ENCODE measurements around the gene HMCES.

The HMCES gene

GRCh38 chr3:129305592-129306091 lies 27.0 kb downstream of the HMCES start:
- DNase-seq, result peak; percentile 93

- DNase-seq, result no peak
These were observed 30.0 kb downstream of the HMCES start for GRCh38 chr3:129308636-129309035.

GRCh38 chr3:129310111-129311011 lies 31.7 kb downstream of the HMCES start:
- no peak for DNase-seq

DNA sequence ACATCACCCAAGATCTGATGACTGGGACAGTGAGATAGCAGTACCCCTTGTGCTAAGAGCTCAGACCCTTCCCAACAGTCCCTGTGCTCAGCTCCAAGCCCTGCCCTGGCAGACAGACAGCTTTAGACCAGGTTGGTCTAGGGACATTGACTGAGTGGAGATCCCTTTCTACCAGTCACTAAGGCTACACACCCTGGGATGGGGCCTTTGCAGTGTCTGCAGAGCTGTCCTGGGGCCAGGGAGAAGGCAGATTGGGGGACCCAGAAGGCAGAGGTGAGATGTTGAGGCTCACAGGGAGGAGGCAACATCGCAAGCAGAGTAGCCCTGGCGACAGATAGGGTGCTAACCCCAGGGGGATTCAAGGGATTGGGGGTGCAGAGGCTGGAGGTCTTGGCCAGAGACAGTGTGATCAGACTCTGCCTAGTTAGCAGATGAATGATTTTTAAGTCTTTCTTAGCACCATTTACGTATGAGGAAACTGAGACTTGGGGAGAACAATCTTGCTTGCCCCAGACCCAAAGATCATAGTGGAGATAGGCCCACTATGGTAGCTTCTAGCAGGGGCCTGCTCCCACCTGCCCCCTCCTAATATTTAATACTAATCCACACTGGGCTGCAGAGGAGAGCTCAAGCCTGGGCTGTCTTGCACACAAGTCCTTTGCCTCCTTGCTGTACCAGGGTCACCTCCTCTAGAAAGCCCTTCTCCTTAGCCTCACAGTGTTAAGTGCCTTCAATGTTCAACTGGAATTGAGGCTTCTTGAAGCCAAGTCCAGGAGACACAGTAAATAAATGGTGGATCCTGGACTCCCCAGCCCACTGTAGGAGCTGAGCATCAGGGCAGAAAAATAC lies 32.6 kb downstream of the HMCES start:
- no peak for DNase-seq

DNA sequence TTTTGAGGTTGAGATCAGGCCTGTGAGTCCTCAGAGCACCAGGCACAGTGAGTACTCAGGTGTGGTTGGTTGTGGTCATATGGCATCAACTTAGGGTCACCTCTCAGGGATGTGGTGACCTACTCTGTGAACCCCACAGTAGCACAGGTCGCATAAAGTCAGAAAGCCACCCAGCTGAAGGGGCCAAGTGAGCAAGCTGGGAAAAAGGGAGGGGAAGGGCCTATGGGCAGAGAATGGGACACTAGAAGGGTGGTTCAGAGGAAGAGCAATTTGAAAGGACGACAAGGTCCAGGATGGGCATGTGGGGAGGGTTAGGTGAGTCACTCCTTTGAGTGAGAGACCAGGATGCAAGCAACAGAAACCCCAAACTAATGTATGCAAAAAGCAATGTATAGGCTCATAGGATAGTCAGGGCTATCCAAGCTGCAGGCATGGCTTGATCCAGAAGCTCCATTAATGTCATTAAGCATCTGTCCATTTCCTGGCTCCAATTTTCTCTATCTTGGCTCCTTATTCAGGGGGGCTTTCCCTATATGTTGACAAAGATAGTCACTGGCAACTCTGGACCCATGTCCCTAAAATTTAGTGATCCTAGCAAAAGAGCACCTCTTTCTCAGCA lies 33.5 kb downstream of the HMCES start:
- no peak for DNase-seq

- DNase-seq, result no peak
These were observed 34.2 kb downstream of the HMCES start for GRCh38 chr3:129312671-129313414.

DNA sequence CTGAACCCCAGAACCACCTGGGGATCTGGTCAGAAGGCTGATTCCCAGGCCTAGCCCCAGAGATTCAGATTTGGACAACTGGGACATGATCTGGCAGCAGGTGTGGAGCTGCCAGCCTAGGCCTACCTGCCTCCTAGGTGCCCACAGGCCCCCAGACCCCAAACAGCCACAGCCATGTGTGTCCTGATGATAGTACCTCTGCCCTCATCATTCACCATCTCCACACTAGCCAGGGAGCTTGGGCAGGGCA lies 34.7 kb downstream of the HMCES start:
- DNase-seq, result peak; percentile 34

DNA sequence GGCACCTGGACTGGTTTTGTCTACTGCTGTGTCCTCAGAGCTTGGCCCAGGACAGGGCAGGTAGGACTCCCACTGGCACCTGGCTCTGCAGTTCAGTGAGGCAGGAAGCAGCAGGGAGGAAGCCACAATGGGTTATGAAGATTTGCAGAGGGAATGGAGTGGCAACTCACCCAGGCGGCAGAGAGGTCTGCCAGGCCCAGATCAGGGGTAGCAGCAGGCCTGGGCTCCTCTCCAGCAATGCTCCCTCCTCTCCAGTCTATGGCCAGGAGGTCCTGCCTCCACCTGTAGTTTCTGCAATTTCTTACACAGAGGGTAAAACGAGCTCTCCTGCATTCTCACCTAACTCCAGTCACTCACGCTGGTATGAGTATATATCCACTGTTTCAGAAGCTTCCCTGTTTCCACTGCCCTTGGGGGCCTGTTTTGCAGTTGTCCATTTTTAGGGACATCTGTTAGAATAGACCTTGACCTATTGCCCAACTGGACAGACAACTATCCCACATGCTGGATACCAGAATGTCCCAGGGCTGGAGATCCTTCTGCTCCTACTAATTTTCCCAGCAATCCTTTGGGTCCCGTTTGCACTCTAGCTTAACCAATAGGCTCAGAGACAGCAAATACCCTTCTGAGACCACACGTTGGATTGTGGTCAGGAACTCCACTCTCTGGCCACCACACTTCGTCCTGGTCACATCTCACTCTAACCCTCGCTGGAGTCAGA lies 35.2 kb downstream of the HMCES start:
- DNase-seq, result peak; percentile 40

DNA sequence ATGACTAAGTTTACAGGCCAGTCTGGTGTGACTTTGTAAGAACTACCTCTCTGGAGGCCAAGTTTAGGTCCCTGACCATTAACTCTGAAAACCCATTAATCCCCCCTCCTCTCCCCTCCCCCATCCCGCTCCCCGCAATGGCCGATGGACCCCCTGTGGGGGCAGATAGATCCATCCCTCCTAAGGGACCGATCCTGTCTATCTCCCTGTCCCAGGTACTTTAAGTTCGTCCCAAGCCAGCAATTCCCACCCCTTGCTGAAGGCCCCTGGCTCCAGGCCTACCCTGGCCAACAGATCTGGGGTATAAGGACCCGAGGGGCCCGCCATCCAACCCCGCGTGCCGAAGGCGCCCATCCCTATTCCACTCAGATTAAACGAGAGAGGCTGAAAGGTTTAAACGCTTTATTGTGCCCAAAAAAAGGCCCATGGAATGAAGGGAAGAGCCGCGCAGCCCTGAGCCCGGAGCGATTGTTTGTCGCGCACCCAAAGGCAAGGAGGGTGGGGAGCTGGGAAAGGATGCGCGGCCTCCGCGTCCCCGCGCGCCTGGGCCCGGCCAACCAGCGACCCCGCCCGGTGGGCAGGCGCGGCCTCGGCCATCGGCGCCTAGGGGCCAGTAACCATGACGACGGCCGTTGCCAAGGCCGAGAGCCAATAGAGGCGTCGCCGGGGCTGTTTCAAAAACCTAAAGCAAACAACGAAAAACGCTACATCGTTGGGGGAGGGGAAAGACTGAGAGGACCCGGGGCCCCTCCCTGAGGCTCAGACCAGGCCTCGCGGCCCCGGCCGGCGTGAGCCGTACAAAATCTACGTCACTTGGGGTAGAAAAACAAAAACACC lies 35.9 kb downstream of the HMCES start:
- DNase-seq, result peak; percentile 94

DNA sequence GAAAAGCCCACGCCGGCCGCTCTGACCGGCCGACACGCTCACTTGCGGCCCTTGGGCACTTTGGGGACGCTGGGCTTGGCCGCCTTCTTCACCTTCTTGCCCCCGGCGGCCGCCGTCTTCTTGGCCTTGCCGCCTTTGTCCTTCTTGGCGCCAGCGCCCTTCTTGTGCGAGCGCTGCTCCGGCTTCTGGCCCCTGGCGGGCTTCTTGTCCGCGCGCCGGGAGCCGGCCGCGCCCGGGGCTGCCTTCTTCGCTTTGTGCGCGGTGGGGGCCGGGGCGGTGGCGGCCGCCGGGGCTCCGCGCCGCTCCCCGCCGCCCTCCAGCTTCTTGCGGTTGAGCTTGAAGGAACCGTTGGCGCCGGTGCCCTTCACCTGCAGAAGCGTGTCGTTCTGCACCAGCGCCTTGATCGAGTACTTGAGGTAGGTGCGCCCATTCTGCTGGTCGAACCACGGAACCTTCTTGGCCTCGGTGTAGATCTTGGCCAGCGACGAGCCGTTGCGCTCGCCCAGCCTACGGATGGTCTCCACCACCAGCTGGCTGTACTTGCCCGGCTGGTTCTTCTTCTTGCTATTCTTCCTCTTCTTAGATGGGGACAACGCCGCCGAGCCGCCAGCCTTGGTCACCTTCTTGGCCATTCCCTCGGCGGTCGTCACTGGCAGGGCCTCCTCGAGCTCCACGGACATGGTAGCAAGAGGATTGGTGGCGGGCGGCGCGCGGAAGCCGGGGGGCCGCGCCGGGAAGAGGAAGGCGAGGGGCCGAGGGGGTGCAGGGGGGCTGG lies 36.7 kb downstream of the HMCES start:
- peak; percentile 44 for DNase-seq

- DNase-seq, result no peak
These were observed 37.3 kb downstream of the HMCES start for GRCh38 chr3:129315998-129316247.

DNA sequence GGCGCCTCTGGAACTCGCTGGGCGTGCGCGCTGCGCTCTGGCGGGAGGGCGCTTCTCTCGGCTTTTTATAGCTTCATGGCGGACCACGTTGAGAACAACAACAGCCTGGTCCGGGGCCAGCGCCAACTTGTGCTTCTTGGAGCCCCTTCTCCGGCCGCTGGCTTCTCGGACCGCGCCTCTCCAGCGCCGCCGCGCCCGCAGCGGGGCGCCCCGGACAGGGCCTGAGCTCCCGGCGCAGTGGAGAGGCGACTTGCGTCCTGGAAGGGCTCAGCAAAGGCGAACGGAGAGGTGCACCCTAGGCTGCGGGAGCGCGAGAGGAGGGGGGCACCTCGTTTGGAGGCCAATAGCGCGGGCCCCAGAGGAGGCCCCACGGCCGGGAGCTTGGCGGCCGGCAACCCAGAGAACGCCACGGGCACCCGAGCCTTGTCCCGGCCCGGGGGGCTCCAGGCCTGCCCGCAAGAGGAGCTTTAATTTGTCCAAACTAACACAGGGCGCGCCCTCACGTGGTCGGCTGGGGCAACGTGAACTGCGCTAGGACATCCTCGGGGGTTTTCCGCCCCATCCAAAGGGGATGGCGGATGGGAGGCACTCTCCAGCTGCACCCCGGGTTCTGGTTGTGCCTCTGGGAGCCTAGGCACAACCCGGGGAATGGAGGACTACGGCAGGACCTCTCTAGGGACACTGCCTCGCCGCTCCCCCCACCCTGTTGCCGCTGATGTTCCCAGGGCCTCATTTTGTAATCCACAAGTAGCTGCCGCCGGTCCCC lies 37.8 kb downstream of the HMCES start:
- DNase-seq, result peak; percentile 90

DNA sequence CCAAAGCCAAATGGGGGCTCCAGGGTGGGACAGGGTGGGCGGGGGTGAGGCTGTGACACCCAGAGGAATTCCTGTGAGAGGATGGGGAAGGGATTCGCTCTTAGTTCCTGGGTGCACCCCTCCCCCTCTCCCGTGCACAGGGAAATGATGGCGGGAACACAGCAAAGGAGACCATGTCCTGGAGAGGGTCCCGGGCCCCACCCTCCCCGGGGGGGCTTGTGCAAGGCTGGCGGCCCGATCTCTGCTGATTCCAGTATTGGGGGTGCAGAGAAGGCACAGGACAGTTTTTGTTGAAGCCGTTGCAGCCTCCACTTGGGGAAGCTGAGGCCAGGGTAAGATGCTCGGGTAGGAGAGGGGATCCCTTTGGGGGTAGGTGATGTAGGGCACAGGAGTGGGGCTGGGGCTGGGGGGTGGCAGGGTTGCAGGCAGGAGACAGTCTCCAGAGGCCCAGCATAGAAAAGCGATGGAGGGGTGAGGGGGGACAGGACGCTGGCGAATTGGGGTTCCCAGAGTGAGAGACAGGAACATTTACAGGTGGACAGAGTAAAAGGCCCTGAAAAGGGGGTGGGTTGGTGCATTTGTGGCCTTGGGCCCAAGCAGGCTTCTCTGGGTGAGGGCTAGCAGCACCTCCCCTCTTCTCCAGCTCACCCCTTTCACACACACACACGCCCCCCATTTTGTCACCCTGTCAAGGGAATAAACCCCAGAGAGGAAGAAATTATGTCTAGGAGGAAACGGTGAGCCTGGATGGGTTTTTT lies 38.5 kb downstream of the HMCES start:
- DNase-seq, result no peak

GRCh38 chr3:129317848-129318247 lies 39.2 kb downstream of the HMCES start:
- DNase-seq, result no peak

DNA sequence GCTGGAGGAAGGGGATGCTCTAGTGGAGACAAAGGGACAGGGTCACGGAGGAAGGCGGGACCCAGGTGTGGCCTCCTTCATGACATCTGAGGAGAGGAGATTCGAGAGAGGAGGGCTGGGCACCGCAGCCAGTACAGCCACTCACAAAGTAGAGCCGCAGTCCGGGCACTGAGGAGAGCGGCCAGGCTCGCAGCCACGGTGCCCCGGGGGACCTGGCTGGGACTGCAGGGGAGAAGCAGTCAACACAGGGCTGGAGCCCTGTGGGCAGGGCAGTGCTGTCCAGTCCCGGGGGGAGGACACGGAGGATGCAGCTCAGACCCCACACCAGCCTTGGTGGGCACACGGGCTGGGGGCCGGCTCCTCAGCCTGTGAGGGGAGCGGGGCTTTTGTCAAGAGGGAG lies 40.3 kb downstream of the HMCES start:
- DNase-seq, result peak; percentile 18

GRCh38 chr3:129320261-129320660 lies 41.6 kb downstream of the HMCES start:
- no peak for DNase-seq

DNA sequence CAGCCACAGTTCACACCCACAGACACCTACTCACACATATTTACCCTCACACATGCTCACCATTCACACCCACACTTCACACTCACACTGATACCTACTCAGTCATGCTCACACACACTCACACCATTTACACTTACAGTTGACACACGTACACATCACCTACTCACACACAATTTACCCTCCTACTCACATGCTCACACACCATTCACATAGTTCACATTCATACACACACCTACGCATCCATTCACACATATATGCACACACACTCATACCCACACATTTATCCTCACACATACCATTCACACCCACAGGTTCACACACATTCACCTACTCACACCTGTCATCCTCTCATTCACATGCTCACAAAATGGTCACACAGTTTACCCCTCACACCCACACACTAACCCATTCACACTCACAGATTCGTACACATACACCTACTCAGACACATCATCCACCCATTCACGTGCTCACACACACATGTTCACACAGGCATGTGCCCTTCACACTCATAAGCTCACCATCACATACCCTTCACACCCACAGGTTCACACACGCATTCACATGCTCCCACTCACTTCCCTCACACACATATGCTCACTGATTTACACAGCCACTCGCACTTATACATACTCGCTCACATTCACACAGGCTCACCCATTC lies 42.3 kb downstream of the HMCES start:
- DNase-seq, result no peak

DNA sequence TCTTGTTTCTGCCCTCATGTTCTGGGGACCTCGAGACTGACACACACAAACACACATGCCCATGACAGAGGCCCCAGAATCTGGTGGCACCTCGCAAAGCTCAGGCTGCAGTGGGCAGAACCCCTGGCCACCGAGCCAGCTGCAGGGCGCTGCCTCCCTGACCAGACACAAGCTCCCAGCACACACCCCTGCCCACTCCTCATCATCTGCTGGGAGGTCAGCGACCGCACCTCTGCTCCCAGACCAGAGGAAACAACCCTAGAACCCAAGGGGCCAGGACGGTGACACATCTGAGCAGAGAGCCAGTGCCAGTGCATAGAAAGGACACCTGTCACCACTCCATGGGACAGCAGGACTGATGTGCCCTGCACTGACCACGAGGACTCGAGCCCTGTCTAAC lies 43.2 kb downstream of the HMCES start:
- DNase-seq, result no peak

All from right hindlimb (tissue), 1 donor.